DMS 273 (cell line): ENCODE results near the gene ZBTB1.
"Not testable (repeated sequence)": the region's sequence is repeated elsewhere in the genome, so short reads cannot be mapped to it uniquely, and the experiment has no call there.

Source experiments
- DNase-seq: peaks from one replicate; lab custom pipeline; 2025; ENCODE audit not compliant: unreplicated experiment; lab: John Stamatoyannopoulos, UW

The ZBTB1 gene

DNA sequence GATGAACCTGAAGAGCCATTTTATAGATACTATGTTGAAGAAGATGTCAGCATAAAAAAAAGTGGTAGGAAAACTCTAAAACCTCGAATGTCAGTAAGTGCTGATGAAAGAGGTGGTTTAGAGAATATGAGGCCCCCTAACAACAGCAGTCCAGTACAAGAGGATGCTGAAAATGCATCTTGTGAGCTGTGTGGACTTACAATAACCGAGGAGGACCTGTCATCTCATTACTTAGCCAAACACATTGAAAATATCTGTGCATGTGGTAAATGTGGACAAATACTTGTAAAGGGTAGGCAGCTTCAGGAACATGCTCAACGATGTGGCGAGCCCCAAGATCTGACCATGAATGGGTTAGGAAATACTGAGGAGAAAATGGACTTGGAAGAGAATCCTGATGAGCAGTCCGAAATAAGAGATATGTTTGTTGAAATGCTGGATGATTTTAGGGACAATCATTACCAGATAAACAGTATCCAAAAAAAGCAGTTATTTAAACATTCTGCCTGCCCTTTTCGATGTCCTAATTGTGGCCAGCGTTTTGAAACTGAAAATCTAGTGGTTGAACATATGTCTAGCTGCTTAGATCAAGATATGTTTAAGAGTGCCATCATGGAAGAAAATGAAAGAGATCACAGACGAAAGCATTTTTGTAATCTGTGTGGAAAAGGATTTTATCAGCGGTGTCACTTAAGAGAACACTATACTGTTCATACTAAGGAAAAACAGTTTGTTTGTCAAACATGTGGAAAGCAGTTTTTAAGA, 18.2 kb downstream of the ZBTB1 start:
- DNase-seq, result no peak

GRCh38 chr14:64525354-64525753, 20.8 kb downstream of the ZBTB1 start:
- DNase-seq, result no peak

- no peak for DNase-seq
Observed at GRCh38 chr14:64531567-64531966, 27.0 kb downstream of the ZBTB1 start.

DNA sequence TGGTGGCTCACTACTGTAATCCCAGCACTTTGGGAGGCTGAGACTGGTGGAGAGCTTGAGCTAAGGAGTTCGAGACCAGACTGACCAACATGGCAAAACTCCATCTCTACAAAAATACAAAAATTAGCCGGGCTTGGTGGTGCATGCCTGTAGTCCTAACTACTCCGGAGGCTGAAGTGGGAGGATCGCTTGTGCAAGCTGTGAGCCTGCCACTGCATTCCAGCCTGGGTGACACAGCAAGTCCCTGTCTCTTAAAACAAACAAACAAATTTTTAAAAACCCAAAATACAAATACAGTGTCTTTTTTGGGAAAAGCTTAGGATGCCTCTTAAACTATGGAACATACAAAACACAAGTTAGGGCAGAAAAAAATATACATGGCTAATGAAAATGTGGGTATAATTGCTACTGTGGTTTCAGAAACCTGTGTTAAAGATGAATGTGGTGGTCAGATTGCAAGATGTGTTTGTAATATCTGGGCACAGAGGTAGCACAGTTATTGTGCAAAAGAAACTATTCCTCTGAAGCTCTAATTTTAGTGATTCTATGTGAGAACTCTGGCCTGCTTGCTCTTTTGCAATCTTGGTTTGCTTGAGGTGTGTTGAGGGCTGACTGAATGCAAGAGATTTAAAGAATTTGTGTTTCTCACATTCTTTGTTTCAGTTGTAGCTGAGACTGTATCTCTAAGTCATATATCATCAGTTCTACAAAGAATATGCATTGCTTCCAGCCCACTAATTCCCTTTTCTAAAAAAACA, 32.1 kb downstream of the ZBTB1 start:
- DNase-seq, result no peak

DNA sequence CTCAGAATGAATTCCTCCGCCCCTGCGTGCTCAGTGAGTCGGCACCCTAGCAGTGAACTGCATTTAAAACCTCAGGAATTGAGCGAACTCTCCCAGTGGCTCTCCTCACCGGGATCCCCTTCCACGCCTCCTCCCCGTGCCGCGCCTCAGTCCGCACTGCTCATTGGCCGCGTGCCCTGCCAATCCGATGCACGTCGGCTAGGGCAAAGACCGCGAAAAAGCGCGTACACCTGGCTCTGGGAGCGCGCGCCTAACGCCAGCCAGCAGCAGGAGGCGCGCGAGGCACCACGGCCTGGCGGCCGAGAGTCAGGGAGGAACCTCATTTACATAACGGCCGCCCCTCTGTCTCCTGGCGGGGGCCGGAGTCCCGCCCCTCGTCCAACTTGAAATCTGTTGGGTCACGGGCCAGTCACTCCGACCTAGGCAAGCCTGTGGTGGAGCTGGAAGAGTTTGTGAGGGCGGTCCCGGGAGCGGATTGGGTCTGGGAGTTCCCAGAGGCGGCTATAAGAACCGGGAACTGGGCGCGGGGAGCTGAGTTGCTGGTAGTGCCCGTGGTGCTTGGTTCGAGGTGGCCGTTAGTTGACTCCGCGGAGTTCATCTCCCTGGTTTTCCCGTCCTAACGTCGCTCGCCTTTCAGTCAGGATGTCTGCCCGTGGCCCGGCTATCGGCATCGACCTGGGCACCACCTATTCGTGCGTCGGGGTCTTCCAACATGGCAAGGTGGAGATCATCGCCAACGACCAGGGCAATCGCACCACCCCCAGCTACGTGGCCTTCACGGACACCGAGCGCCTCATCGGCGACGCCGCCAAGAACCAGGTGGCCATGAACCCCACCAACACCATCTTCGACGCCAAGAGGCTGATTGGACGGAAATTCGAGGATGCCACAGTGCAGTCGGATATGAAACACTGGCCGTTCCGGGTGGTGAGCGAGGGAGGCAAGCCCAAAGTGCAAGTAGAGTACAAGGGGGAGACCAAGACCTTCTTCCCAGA, 35.9 kb downstream of the ZBTB1 start, which contains the start of gene HSPA2:
Gene HSPA2, plus strand, starts transcription at position 534 of the 995 bp plus-strand sequence. Its CDS starts 109 bp downstream, at position 643.
- peak; percentile 100 for DNase-seq

- peak; percentile 44 for DNase-seq
Observed at GRCh38 chr14:64541261-64541971, 36.8 kb downstream of the ZBTB1 start.

DNA sequence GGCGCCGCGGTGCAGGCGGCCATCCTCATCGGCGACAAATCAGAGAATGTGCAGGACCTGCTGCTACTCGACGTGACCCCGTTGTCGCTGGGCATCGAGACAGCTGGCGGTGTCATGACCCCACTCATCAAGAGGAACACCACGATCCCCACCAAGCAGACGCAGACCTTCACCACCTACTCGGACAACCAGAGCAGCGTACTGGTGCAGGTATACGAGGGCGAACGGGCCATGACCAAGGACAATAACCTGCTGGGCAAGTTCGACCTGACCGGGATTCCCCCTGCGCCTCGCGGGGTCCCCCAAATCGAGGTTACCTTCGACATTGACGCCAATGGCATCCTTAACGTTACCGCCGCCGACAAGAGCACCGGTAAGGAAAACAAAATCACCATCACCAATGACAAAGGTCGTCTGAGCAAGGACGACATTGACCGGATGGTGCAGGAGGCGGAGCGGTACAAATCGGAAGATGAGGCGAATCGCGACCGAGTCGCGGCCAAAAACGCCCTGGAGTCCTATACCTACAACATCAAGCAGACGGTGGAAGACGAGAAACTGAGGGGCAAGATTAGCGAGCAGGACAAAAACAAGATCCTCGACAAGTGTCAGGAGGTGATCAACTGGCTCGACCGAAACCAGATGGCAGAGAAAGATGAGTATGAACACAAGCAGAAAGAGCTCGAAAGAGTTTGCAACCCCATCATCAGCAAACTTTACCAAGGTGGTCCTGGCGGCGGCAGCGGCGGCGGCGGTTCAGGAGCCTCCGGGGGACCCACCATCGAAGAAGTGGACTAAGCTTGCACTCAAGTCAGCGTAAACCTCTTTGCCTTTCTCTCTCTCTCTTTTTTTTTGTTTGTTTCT, 37.6 kb downstream of the ZBTB1 start:
- no peak for DNase-seq

GRCh38 chr14:64542836-64543201, 38.2 kb downstream of the ZBTB1 start:
- DNase-seq, result no peak

- peak; percentile 10 for DNase-seq
Observed at GRCh38 chr14:64544607-64545312, 40.2 kb downstream of the ZBTB1 start.

- no peak for DNase-seq
Observed at GRCh38 chr14:64549016-64549415, 44.4 kb downstream of the ZBTB1 start.

DNA sequence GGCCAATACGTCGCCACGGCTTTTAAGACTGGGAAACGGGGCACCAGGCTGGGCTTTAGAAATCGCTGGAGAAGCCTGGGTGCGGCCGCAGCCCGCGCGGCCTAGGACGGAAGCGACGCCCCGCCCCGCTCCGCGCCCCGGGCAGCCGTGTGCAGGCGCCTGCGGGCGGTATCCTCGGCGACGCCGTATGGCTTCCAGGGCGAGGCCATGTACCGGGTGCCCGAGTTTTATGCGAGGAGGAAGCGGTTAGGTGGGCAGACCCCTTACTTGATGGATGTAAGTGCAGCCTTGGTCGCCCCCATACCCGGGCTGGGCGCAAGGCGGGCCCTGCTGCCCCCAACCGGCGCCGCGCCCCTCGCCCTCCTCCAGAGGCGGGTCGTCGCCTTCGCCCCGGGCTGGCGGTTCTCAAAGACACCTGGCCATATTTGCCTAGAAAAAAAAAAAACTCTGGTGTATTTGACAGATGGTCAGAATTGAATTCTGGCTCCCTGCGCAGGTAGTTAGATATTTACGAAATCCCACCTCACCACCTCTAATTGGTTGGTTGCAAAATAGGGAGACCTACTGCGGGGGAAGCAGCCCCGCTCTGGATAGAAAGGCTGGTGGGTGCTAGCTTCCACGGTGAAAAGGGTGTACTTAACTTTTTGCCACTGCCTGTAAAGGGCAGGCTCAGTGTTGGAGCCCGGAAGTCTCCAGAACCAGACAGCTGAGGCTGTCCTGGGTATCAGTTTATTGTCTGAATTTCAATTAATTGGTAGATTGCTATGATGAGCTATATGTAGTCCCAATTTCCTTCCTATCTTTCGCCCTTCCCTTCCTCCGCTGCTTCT, 45.4 kb downstream of the ZBTB1 start, which contains the start of gene PPP1R36:
Gene PPP1R36, plus strand, starts transcription at position 171 of the 830 bp plus-strand sequence. Its CDS starts 37 bp downstream, at position 208.
- DNase-seq, result peak; percentile 90

GRCh38 chr14:64550621-64551333, 46.2 kb downstream of the ZBTB1 start:
- peak; percentile 70 for DNase-seq

- no peak for DNase-seq
Observed at GRCh38 chr14:64554556-64554955, 50.0 kb downstream of the ZBTB1 start.

GRCh38 chr14:64556526-64556925, 52.0 kb downstream of the ZBTB1 start:
- DNase-seq, result no peak

DNA sequence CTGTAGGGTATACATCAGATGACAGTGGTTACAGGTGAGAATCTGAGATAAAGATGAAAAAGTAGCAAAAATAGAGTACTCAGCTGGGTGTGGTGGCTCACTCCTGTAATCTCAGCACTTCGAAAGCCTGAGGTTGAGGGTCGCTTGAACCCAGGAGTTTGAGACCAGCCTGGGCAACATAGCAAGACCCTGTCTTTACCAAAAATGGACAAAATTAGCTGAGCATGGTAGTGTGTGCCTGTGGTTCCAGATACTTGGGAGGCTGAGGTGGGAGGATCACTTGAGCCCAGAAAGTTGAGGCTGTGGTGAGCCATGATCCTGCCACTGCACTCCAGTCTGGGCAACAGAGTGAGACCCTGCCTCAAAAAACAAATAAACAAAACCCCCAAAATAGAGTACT, 53.6 kb downstream of the ZBTB1 start:
- not testable (repeated sequence) for DNase-seq

DNA sequence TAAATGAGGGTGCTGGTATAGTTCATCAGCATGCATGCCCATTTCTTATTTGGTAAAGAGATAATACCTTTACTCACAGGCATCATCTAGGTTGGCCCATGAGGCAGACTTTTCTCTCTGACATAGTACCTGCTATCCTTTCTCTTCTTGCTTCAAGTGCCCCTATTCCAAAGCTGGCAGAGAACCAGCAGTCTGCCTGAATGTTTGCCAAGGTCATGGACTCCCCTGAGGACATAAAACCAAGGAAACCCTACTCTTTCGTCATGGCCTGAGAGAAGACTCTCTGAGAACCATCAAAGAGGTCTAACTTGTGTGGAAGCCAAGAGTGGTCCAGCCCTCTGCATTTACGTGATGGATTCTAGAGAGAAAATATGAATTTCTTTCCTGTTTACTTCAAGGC, 57.1 kb downstream of the ZBTB1 start:
- no peak for DNase-seq

- no peak for DNase-seq
Observed at GRCh38 chr14:64562436-64562835, 57.9 kb downstream of the ZBTB1 start.
